ENCODE data around the gene ZNF622.

GRCh38 chr5:16508730-16509531, 43.3 kb upstream of the ZNF622 start:
- TF ChIP-seq CTCF (IDR thresholded peaks at IDR 0.05) = no peak
- peak; percentile 26 for TF ChIP-seq POLR2A (IDR thresholded peaks at IDR 0.05)
